Body of pancreas (tissue), 4 donors: ENCODE results near the gene ARL16.

ENCODE experiments used
- POLR2A ChIP-seq, 3 donors: fragments of 450-650 bp; IDR thresholded peaks; one replicate each; pipeline ENCODE4 v1.6.1; 2016; ENCODE audit warnings: antibody characterized with exemption in 3 of 3, mild to moderate bottlenecking in 2 of 3
- TF ChIP-seq, protein P1 (sequence below), 7 experiments: fragments of 450-650 bp in 4 of 7; fragments of 200-600 bp in 3 of 7; sonication (generic) in 3 of 7; IDR thresholded peaks; one replicate each; pipeline ENCODE4 v1.5.1; 2016 to 2019; ENCODE audit warnings: antibody characterized with exemption in 7 of 7

DNA sequence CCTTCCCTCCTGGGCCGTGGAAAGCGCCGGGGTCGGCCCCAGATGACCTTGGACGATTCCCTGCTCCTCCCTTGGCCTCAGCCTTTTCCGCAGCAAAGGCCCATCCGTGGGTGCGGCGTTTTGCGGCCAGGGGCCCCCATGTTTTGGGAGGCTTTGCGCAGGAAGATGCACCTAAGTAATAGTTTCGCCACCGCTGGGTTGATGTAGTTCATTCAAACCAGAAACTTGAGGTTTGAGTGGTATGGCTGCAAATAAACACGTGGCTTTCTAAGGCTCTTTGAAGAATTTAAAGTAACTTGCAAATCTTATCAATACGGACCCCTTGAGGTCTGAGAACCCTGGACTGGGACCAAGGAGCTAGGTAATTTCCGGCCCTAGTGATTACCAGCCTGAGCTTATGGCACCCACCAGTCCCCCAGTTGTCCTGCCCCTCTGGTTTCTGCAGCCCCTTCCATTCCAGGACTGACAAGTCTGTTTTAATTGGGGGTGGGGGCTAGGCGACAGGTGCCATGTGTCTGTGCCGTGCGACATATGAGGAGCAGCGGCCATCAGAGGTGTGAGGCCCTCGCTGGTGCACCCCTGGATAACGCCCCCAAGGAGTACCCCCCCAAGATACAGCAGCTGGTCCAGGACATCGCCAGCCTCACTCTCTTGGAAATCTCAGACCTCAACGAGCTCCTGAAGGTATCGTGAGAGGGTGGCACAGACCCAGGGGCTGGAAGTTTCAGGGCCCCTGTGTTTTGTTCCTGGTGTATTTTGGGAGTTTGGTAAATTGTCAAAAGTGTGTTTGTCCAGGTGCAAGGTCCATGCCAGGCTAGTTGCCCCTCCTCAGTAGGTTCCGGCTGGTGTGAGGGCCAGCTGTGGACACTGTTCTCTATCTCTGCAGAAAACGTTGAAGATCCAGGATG is 20.4 kb upstream of the ARL16 start:
- TF ChIP-seq, protein P1, sequence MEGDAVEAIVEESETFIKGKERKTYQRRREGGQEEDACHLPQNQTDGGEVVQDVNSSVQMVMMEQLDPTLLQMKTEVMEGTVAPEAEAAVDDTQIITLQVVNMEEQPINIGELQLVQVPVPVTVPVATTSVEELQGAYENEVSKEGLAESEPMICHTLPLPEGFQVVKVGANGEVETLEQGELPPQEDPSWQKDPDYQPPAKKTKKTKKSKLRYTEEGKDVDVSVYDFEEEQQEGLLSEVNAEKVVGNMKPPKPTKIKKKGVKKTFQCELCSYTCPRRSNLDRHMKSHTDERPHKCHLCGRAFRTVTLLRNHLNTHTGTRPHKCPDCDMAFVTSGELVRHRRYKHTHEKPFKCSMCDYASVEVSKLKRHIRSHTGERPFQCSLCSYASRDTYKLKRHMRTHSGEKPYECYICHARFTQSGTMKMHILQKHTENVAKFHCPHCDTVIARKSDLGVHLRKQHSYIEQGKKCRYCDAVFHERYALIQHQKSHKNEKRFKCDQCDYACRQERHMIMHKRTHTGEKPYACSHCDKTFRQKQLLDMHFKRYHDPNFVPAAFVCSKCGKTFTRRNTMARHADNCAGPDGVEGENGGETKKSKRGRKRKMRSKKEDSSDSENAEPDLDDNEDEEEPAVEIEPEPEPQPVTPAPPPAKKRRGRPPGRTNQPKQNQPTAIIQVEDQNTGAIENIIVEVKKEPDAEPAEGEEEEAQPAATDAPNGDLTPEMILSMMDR (IDR thresholded peaks at IDR 0.05): no peak
- no peak for TF ChIP-seq POLR2A (IDR thresholded peaks at IDR 0.05)
